Fibroblast of villous mesenchyme (primary cell): ENCODE measurements around the gene KANSL3. TPM values are rescaled to one million over a fixed set of nuclear protein-coding genes. Genes with fewer than 3 reads are reported as not detected.
"Not testable (repeated sequence)": the region's sequence is repeated elsewhere in the genome, so short reads cannot be mapped to it uniquely, and the experiment has no call there.

Experiments
- DNase-seq: peaks from one replicate; pipeline ENCODE4 v3.0.0-alpha.2; 2010; ENCODE audit warnings: low read depth
- H3K4me3 ChIP-seq: 2 replicates; pipeline ENCODE4 v1.5.1; 2011; ENCODE audit warnings: low read depth, mild to moderate bottlenecking, low read length
- total RNA-seq: library from RNA; depleted of rRNA; stranded (reverse); fragments of >200 nt; gene quantifications from 2 replicates; pipeline ENCODE4 v1.2.3, GENCODE V29; 2012
- TF ChIP-seq, protein P1 (sequence below): IDR thresholded peaks from 2 replicates; pipeline ENCODE4 v1.5.1; 2012; ENCODE audit warnings: low read depth, mild to moderate bottlenecking, low read length; ENCODE audit not compliant: insufficient read depth

The KANSL3 gene
- total RNA-seq, 1 donor, result 35.4 TPM

DNA sequence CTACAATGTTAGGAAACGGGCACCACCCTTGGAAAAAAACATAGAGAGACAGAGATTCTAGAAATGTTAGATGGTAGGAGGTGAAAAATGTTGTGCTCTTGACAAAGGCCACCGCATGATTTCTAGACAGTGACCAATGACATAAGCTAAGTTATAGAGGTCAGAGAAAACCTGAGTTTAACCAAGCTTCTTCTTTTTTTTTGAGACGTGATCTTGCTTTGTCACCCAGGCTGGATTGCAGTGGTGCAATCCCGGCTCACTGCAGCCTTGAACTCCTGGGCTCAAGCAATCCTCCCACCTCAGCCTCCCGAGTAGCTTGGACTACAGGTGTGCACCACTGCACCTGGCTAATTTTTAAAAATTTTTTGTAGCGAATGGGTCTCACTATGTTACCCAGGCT lies 17.4 kb upstream of the KANSL3 start:
- no peak overlapping the region for H3K4me3 ChIP-seq
- TF ChIP-seq, protein P1, sequence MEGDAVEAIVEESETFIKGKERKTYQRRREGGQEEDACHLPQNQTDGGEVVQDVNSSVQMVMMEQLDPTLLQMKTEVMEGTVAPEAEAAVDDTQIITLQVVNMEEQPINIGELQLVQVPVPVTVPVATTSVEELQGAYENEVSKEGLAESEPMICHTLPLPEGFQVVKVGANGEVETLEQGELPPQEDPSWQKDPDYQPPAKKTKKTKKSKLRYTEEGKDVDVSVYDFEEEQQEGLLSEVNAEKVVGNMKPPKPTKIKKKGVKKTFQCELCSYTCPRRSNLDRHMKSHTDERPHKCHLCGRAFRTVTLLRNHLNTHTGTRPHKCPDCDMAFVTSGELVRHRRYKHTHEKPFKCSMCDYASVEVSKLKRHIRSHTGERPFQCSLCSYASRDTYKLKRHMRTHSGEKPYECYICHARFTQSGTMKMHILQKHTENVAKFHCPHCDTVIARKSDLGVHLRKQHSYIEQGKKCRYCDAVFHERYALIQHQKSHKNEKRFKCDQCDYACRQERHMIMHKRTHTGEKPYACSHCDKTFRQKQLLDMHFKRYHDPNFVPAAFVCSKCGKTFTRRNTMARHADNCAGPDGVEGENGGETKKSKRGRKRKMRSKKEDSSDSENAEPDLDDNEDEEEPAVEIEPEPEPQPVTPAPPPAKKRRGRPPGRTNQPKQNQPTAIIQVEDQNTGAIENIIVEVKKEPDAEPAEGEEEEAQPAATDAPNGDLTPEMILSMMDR, result no peak
- DNase-seq, result no peak

GRCh38 chr2:96654791-96655190 lies 16.7 kb upstream of the KANSL3 start:
- H3K4me3 ChIP-seq, DNase-seq: not testable (repeated sequence)

DNA sequence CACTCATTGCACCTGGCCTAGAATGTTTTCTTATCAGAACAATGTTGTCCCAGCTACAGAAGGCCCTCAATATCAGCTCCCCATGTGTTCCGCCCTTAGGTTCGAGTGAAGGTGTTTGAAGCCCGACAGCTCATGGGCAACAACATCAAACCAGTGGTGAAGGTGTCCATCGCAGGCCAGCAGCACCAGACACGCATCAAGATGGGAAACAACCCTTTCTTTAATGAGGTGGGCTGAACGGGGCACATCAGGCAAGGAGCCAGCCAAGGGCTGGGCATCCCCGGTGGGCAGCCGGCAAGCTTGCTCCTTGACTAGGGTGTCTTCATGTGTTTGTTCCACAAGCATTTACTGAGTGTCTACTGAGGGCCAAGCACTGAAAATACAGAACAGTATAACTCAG lies 13.7 kb upstream of the KANSL3 start:
- no peak overlapping the region for H3K4me3 ChIP-seq
- TF ChIP-seq, protein P1, result no peak
- no peak for DNase-seq

- TF ChIP-seq, protein P1, result no peak
- no peak for DNase-seq
Observed at GRCh38 chr2:96649342-96649741, 11.2 kb upstream of the KANSL3 start.

DNA sequence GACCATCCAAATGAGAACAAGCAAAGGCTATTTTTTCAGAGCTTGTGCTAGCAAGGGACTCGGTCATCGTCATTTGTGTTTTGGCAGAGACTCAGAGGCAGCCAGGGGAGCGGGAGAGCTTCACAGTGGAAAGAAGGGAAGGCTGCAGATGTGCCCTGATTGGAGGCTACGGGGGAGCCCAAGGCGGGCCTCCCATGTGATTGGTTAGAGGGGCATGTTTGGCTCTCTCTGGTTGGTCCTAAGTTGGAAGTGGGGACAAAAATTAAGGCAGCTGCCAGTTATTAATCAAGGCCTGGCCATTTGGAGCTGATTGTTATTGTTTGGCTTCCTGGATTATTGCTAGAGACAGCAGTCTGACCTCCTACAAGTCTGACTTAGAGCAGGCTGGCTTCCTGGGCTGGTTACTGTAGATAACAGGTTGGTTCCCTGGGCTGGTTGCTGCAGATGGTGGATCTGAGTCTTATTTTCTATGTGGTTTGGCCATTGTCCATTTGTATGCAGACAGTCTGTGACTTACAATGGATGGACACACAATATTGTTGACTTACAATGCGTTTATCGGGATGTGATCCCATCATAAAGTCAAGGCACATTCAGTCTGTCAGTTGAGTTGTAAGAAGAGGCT lies 10.3 kb upstream of the KANSL3 start:
- no peak for DNase-seq
- TF ChIP-seq, protein P1, result no peak

More at GRCh38 chr2:96649342-96649741, 11.2 kb upstream of the KANSL3 start:
- no peak overlapping the region for H3K4me3 ChIP-seq

DNA sequence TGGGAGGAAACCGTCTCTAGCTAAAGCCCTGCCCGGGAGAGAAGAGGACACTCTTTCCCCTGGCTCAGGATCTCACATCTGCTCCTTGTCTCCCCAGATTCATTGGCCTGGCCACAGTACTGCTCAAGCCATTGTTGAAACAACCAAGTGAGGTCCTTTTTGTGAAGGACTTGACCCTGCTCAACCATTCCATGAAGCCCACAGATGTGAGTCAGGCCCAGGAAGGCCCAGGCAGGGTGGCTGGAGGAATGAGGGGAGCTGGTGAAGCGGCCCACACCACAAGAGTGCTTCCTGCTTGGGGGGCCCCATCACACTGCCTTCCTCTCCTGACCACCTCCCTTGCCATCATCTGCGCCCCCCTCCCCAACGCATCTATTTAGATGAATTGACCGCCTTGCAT lies 9.6 kb upstream of the KANSL3 start:
- TF ChIP-seq, protein P1, result no peak
- no peak overlapping the region for H3K4me3 ChIP-seq
- DNase-seq, result no peak

More for the DNA sequence above, 10.3 kb upstream of the KANSL3 start:
- no peak overlapping the region for H3K4me3 ChIP-seq

DNA sequence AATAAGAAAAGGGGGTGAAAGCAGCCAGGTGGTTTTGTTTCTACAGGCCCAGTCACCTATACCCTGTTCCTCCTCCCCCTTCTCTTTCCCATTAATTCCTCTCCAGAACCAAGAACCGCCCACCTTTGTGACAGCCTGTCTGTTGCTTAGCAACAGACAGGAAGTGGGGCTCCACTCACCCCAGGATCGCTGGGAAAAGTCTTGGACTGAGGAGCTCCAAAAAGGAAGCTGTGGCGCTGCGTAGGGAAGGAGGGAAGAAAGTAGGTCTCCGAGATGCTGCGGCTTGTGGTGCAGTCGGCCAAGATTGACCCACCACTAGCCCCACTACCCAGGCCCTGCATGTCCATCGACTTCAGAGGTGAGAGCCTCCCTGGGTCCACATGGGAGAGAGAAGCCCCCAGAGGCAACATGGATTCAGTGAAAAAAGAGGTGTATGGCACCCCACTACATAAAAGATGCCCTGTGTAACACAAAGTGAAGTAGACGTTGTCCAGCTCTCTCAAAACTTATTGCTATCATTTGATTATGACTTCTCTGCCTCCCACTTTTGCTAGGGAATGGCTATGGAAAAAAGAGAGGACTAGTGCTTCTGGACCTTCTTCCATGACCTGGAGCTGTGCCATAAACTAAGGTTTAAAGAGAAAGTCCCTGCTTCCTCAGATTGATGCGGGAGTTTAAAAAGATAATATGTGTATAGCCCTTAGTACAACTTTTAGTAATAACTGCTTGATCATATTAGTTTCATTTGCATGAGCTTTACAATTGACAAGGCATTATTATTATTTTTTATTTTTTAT lies 4.7 kb upstream of the KANSL3 start, which contains the start of gene FER1L5:
TSS of gene FER1L5 (plus strand) at position 201 of the 797 bp plus-strand sequence. CDS start at position 274, 73 bp downstream.
- DNase-seq, result peak; percentile 51
- H3K4me3 ChIP-seq, result peak within 1 kb of the TSS; percentile 46

More for the DNA sequence above, 4.7 kb upstream of the KANSL3 start, which contains the start of gene FER1L5:
- TF ChIP-seq, protein P1, result no peak
